Measurements from ENCODE around the gene AMPD3.
A peak's percentile ranks its signal among the peaks of the same experiment; 100 is the strongest.

AMPD3 gene

GRCh38 chr11:10409207-10409661, 45.8 kb upstream of the AMPD3 start:
- TF ChIP-seq NFIC (IDR thresholded peaks at IDR 0.05) (no peak), TCF12 (IDR thresholded peaks at IDR 0.05; ENCODE audit: low read depth) (no peak), ZBTB7A (IDR thresholded peaks at IDR 0.05; ENCODE audit: low read depth) (no peak), YY1 (IDR thresholded peaks at IDR 0.05; ENCODE audit: low read depth) (no peak), CEBPB (IDR thresholded peaks at IDR 0.05) (no peak), REST (IDR thresholded peaks at IDR 0.05; ENCODE audit: low read depth) (no peak), USF1 (IDR thresholded peaks at IDR 0.05) (no peak), CREB1 (IDR thresholded peaks at IDR 0.05; ENCODE audit: low read depth) (no peak), TAF1 (IDR thresholded peaks at IDR 0.05; ENCODE audit: low read depth) (no peak), TEAD4 (IDR thresholded peaks at IDR 0.05) (no peak), RAD21 (IDR thresholded peaks at IDR 0.05; ENCODE audit: low read depth) (no peak), FOXM1 (IDR thresholded peaks at IDR 0.05; ENCODE audit: borderline replicate concordance, low read depth) (no peak), EGR1 (IDR thresholded peaks at IDR 0.05) (no peak), EP300 (IDR thresholded peaks at IDR 0.05; ENCODE audit: borderline replicate concordance) (no peak), MAX (IDR thresholded peaks at IDR 0.05) (no peak)

GRCh38 chr11:10410106-10410843, 44.8 kb upstream of the AMPD3 start:
- TF ChIP-seq USF1 (IDR thresholded peaks at IDR 0.05) (no peak), MAX (IDR thresholded peaks at IDR 0.05) (no peak), EGR1 (IDR thresholded peaks at IDR 0.05) (no peak), ZBTB7A (IDR thresholded peaks at IDR 0.05; ENCODE audit: low read depth) (no peak), EP300 (IDR thresholded peaks at IDR 0.05; ENCODE audit: borderline replicate concordance) (no peak), TAF1 (IDR thresholded peaks at IDR 0.05; ENCODE audit: low read depth) (no peak), YY1 (IDR thresholded peaks at IDR 0.05; ENCODE audit: low read depth) (no peak)

- TF ChIP-seq USF1 (IDR thresholded peaks at IDR 0.05) (peak; percentile 60), CEBPB (IDR thresholded peaks at IDR 0.05) (no peak)
These were observed 44.2 kb upstream of the AMPD3 start for GRCh38 chr11:10410844-10411200.

GRCh38 chr11:10412266-10412665, 42.8 kb upstream of the AMPD3 start:
- no peak for TF ChIP-seq TCF12 (IDR thresholded peaks at IDR 0.05; ENCODE audit: low read depth)
- TF ChIP-seq CEBPB (IDR thresholded peaks at IDR 0.05): no peak
- TF ChIP-seq TEAD4 (IDR thresholded peaks at IDR 0.05): no peak
- no peak for TF ChIP-seq EGR1 (IDR thresholded peaks at IDR 0.05)
- no peak for TF ChIP-seq YY1 (IDR thresholded peaks at IDR 0.05; ENCODE audit: low read depth)

- TF ChIP-seq RAD21 (IDR thresholded peaks at IDR 0.05; ENCODE audit: low read depth) (peak; percentile 66), YY1 (IDR thresholded peaks at IDR 0.05; ENCODE audit: low read depth) (no peak)
These were observed 41.8 kb upstream of the AMPD3 start for GRCh38 chr11:10413268-10413667.

- TF ChIP-seq EGR1 (IDR thresholded peaks at IDR 0.05): no peak
- TF ChIP-seq EP300 (IDR thresholded peaks at IDR 0.05; ENCODE audit: borderline replicate concordance): no peak
- TF ChIP-seq RAD21 (IDR thresholded peaks at IDR 0.05; ENCODE audit: low read depth): no peak
- no peak for TF ChIP-seq TEAD4 (IDR thresholded peaks at IDR 0.05)
- no peak for TF ChIP-seq TCF12 (IDR thresholded peaks at IDR 0.05; ENCODE audit: low read depth)
- TF ChIP-seq USF1 (IDR thresholded peaks at IDR 0.05): no peak
- no peak for TF ChIP-seq FOXM1 (IDR thresholded peaks at IDR 0.05; ENCODE audit: borderline replicate concordance, low read depth)
- TF ChIP-seq REST (IDR thresholded peaks at IDR 0.05; ENCODE audit: low read depth): no peak
- TF ChIP-seq MAX (IDR thresholded peaks at IDR 0.05): no peak
- no peak for TF ChIP-seq CEBPB (IDR thresholded peaks at IDR 0.05)
- no peak for TF ChIP-seq NFIC (IDR thresholded peaks at IDR 0.05)
- TF ChIP-seq YY1 (IDR thresholded peaks at IDR 0.05; ENCODE audit: low read depth): no peak
- no peak for TF ChIP-seq TAF1 (IDR thresholded peaks at IDR 0.05; ENCODE audit: low read depth)
- no peak for TF ChIP-seq ZBTB7A (IDR thresholded peaks at IDR 0.05; ENCODE audit: low read depth)
These were observed 40.9 kb upstream of the AMPD3 start for GRCh38 chr11:10414181-10414580.
